Measurements from ENCODE around the gene TEDDM1. TPM values are rescaled to one million over a fixed set of nuclear protein-coding genes. Genes with fewer than 3 reads are reported as not detected.
"Not testable (repeated sequence)": the region's sequence is repeated elsewhere in the genome, so short reads cannot be mapped to it uniquely, and the experiment has no call there.

The TEDDM1 gene
- total RNA-seq, 6 experiments from 2014 or later, result not detected

DNA sequence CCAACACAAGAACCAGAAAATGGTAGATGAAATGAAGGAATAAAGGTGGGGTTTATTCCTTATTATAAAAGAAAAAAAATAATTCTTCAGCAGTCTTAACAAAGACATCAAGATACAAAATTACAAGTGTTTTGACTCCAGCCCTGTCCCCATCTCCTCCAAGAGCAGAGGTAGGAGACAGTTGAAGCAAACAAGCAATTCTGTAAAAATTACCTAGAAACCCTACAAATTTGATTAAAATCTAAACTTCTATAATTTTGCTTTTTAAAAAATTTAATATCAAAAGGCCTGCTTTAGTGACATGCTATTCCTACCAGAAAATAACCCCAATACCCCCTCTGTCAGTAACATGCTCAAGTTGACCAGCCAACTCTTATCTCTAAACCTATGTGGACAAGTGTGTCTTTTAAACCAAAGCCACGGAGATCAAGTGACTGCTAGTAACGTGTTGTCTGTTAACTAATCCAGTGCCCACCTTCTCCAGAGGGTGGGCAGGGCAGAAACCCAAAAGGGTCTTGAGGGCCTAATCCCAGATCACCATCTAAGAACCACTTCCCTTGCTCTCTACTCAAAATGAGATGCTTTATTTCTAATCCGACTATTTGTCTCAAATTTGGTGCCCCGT is 17.3 kb downstream of the TEDDM1 start:
- TF ChIP-seq, protein P1, sequence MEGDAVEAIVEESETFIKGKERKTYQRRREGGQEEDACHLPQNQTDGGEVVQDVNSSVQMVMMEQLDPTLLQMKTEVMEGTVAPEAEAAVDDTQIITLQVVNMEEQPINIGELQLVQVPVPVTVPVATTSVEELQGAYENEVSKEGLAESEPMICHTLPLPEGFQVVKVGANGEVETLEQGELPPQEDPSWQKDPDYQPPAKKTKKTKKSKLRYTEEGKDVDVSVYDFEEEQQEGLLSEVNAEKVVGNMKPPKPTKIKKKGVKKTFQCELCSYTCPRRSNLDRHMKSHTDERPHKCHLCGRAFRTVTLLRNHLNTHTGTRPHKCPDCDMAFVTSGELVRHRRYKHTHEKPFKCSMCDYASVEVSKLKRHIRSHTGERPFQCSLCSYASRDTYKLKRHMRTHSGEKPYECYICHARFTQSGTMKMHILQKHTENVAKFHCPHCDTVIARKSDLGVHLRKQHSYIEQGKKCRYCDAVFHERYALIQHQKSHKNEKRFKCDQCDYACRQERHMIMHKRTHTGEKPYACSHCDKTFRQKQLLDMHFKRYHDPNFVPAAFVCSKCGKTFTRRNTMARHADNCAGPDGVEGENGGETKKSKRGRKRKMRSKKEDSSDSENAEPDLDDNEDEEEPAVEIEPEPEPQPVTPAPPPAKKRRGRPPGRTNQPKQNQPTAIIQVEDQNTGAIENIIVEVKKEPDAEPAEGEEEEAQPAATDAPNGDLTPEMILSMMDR (IDR thresholded peaks at IDR 0.05), result no peak
- no peak for TF ChIP-seq POLR2A (IDR thresholded peaks at IDR 0.05)
- H3K27ac ChIP-seq, result no peak overlapping the region
- H3K36me3 ChIP-seq, result peaks cover 13 to 61% (median 49%) of the 10 kb centered on the region in 4 donors
- intact Hi-C loops (cut with DNase I), result no loop called here
- DNase-seq, result no peak
- peaks cover 0 to 12% (median 2%) of the 10 kb centered on the region in 4 donors for H3K4me1 ChIP-seq
- no peaks in the 10 kb centered on the region for H3K27me3 ChIP-seq
- ATAC-seq, result no peak
- H3K4me3 ChIP-seq, result no peak overlapping the region
- no peaks in the 10 kb centered on the region for H3K9me3 ChIP-seq
- WGBS (ENCODE audit: insufficient coverage, low coverage, low lambda C conversion rate, missing lambda C conversion rate), result 81% methylated on average over 4 of the region's 4 CpGs

- Histone ChIP-seq H3K4me3 (no peak overlapping the region), H3K27ac (no peak overlapping the region), H3K27me3 (no peaks in the 10 kb centered on the region), H3K9me3 (no peaks in the 10 kb centered on the region), H3K4me1 (peaks cover 0 to 4% (median 2%) of the 10 kb centered on the region in 4 donors), H3K36me3 (peaks cover 11 to 52% (median 40%) of the 10 kb centered on the region in 4 donors)
- no peak for TF ChIP-seq POLR2A (IDR thresholded peaks at IDR 0.05)
- TF ChIP-seq, protein P1 (IDR thresholded peaks at IDR 0.05), result no peak
- ATAC-seq (no peak), DNase-seq (no peak)
- 77% methylated on average over 9 of the region's 9 CpGs for WGBS (ENCODE audit: insufficient coverage, low coverage, low lambda C conversion rate, missing lambda C conversion rate)
- intact Hi-C loops (cut with DNase I), result no loop called here
Measured at GRCh38 chr1:182381962-182382819, 18.3 kb downstream of the TEDDM1 start.

- H3K4me3 ChIP-seq, result no peak overlapping the region
- no peaks in the 10 kb centered on the region for H3K4me1 ChIP-seq
- intact Hi-C loops (cut with DNase I), result no loop called here
- ATAC-seq, result peak in 2 of 4 donors; percentile 18 to 50
- no peak for TF ChIP-seq POLR2A (IDR thresholded peaks at IDR 0.05)
- TF ChIP-seq, protein P1 (IDR thresholded peaks at IDR 0.05), result no peak
- 61% methylated on average over 4 of the region's 4 CpGs for WGBS (ENCODE audit: insufficient coverage, low coverage, low lambda C conversion rate, missing lambda C conversion rate)
- no peaks in the 10 kb centered on the region for H3K9me3 ChIP-seq
- no peak for DNase-seq
- no peaks in the 10 kb centered on the region for H3K27me3 ChIP-seq
- peaks cover 10 to 32% (median 21%) of the 10 kb centered on the region in 4 donors for H3K36me3 ChIP-seq
- no peak overlapping the region for H3K27ac ChIP-seq
Measured at GRCh38 chr1:182380199-182380598, 20.3 kb downstream of the TEDDM1 start.

DNA sequence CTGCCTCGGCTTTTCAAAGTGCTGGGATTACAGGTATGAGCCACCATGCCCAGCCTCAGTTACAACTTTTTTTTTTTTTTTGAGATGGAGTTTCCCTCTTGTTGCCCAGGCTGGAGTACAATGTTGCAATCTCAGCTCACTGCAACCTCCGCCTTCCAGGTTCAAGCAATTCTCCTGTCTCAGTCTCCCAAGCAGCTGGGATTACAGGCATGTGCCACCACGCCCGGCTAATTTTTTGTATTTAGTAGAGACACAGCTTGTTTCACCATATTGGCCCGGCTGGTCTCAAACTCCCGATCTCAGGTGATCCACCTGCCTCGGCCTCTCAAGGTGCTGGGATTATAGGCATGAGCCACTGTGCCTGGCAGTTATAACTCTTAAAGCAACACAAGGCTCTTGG is 20.7 kb downstream of the TEDDM1 start:
- peaks cover 10 to 28% (median 18%) of the 10 kb centered on the region in 4 donors for H3K36me3 ChIP-seq
- H3K27me3 ChIP-seq; H3K27ac ChIP-seq; DNase-seq; H3K4me1 ChIP-seq; intact Hi-C loops (cut with DNase I); H3K9me3 ChIP-seq; H3K4me3 ChIP-seq: not testable (repeated sequence)
- ATAC-seq, result peak in 2 of 4 donors; percentile 6 to 39
- 57% methylated on average over 5 of the region's 7 CpGs for WGBS (ENCODE audit: insufficient coverage, low coverage, low lambda C conversion rate, missing lambda C conversion rate)

GRCh38 chr1:182376936-182377574 is 23.4 kb downstream of the TEDDM1 start:
- H3K4me1 ChIP-seq, result no peaks in the 10 kb centered on the region
- H3K9me3 ChIP-seq, result no peaks in the 10 kb centered on the region
- DNase-seq (no peak), ATAC-seq (no peak)
- no peaks in the 10 kb centered on the region for H3K27me3 ChIP-seq
- TF ChIP-seq, protein P1 (IDR thresholded peaks at IDR 0.05), result no peak
- TF ChIP-seq POLR2A (IDR thresholded peaks at IDR 0.05), result no peak
- H3K4me3 ChIP-seq, result no peak overlapping the region
- peaks cover 0 to under 1% (median 0%) of the 10 kb centered on the region in 4 donors for H3K36me3 ChIP-seq
- no peak overlapping the region for H3K27ac ChIP-seq
- intact Hi-C loops (cut with DNase I), result no loop called here

All from right lobe of liver (tissue), 6 donors.